ENCODE measurements around the gene PLEKHG2.
A peak's percentile ranks its signal among the peaks of the same experiment; 100 is the strongest.

PLEKHG2 gene

GRCh38 chr19:39422020-39422419, 9.6 kb downstream of the PLEKHG2 start:
- no peak for DNase-seq

- DNase-seq, result no peak
Observed at GRCh38 chr19:39423258-39424086, 11.0 kb downstream of the PLEKHG2 start.

GRCh38 chr19:39424934-39425333, 12.5 kb downstream of the PLEKHG2 start:
- DNase-seq, result no peak

- DNase-seq, result no peak
Observed at GRCh38 chr19:39425744-39426143, 13.3 kb downstream of the PLEKHG2 start.

DNA sequence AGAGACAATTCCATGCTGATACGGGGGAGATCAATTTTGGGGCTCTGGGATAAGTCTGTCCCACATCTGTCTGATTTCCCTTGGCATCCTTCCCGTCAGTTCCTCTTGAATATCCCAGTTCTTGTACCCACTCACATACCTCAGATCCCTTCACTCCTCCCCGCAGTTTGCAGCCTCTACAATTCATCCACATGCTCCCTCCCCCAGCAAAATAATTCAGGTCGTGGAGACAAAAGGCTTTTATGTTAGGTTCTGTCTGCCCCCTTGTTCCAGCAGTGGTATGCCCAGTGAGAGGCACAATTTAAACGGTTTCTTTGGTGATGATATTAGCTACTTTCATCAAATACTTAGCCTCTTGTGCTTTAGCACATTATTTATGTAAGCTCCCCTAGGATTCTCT, 13.7 kb downstream of the PLEKHG2 start:
- no peak for DNase-seq

GRCh38 chr19:39427707-39428106, 15.2 kb downstream of the PLEKHG2 start:
- no peak for DNase-seq

- no peak for DNase-seq
Observed at GRCh38 chr19:39428283-39429112, 16.0 kb downstream of the PLEKHG2 start.

GRCh38 chr19:39430675-39431593, 18.5 kb downstream of the PLEKHG2 start:
- peak; percentile 89 for DNase-seq

DNA sequence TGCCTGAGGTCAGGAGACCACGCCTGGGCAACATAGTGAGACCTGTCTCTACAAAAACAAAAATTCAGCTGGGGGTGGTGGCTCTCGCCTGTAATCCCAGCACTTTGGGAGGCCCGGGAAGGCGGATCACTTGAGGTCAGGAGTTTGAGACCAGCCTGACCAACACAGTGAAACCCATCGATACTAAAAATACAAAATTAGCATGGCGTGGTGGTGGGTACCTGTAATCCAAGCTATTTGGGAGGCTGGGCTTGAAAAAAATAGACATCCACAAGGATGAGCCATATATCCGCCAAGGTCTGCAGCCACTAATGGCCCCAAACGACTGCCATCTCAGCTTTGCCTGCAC, 20.2 kb downstream of the PLEKHG2 start:
- no peak for DNase-seq

GRCh38 chr19:39433480-39434079, 21.1 kb downstream of the PLEKHG2 start:
- no peak for DNase-seq

DNA sequence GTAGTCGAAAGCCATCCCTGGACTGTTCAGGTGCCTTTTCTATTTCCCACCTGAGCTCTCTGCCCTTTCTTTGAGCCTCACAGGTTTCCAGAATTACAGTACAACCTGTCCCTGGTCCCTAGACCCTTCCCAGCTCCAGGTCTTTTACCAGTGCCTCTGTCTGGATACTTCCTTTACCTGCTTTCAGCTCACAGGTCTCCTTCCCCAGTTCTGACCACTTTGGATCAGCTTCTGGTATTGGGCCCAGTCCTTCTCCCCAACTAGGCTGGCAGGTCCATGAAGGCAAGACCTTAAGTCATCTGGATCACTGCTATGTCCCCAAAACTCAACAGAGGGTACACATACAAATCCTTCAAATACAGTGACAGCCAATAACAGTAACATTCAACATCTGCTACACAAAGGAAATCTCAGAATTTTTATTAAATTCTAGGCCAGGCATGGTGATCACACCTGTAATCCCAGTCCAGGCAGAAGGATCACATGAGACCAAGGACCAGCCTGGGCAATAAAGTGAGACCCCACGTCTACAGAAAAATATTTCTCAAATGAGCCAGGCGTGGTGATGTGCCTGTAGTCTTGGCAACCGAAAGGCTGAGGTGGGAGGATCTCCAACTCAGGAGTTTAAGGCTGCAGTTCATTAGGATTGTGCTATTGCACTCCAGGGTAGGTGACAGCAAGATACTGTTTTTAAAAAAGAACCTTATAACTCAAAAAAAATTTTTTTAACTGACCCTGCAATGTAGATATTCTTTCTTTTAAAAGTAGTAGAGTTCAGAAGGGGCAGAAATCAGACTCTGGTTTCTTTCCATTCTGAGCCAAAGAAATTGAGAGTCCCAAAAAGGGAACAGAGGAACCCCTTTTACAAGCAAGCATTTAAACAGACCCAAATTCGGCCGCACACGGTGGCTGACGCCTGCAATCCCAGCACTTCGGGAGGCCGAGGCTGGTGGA, 21.9 kb downstream of the PLEKHG2 start:
- DNase-seq, result no peak

GRCh38 chr19:39435499-39436349, 23.3 kb downstream of the PLEKHG2 start, which contains the start of gene RPS16:
Gene RPS16, minus strand, starts transcription at chr19:39435949. Its CDS starts 54 bp downstream, at chr19:39435895.
- peak; percentile 99 for DNase-seq

GRCh38 chr19:39436350-39436716, 23.9 kb downstream of the PLEKHG2 start:
- DNase-seq, result no peak

- DNase-seq, result no peak
Observed at GRCh38 chr19:39438270-39438934, 25.9 kb downstream of the PLEKHG2 start.

GRCh38 chr19:39444598-39445195, 32.2 kb downstream of the PLEKHG2 start:
- DNase-seq, result no peak

DNA sequence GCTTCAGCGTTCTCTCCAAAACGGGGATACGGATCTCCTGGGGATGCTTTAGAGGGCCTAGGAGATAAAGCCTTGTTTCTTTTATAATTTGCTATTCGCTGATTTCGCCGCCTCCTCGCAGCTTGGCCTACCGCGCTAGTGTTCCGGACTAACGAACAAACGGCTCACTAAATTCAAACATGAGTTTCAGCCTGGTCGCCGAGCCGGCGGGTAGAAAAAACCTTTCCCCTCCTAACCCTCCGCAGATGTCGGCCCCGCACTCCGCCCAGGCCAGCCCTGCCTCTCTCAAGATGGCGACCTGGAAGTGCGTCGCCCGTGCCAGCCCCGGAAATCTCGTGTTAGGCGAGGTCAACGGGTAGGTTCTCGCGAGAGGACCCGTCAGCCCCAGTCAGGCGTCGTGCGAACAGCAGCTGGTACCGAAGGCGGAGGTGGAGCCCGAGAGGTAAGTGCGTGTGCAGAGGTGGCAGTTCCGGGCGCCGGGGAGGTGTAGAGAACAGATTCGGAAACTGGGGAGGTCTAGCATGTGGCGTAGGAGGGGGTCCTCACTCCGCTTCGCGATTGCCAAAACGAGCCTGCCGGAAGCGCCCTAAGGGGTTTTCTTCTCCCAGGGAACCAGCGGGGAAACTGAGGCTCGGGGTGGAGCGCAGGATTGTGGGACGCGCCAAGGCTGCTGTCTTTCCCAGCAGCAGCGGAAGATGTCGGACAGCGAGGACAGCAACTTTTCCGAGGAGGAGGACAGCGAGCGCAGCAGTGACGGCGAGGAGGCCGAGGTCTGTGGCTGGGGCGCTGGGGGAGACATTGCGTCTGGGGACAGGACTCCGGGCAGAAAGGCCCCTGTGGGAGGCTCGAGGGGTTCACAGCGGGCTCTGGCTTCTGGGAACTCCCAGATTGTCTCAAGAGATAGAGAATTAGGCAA, 33.0 kb downstream of the PLEKHG2 start, which contains the start of gene SUPT5H:
Gene SUPT5H (plus strand): TSS at position 387 of the 916 bp plus-strand sequence. CDS start 309 bp downstream, at position 696.
- DNase-seq, result peak; percentile 99

DNA sequence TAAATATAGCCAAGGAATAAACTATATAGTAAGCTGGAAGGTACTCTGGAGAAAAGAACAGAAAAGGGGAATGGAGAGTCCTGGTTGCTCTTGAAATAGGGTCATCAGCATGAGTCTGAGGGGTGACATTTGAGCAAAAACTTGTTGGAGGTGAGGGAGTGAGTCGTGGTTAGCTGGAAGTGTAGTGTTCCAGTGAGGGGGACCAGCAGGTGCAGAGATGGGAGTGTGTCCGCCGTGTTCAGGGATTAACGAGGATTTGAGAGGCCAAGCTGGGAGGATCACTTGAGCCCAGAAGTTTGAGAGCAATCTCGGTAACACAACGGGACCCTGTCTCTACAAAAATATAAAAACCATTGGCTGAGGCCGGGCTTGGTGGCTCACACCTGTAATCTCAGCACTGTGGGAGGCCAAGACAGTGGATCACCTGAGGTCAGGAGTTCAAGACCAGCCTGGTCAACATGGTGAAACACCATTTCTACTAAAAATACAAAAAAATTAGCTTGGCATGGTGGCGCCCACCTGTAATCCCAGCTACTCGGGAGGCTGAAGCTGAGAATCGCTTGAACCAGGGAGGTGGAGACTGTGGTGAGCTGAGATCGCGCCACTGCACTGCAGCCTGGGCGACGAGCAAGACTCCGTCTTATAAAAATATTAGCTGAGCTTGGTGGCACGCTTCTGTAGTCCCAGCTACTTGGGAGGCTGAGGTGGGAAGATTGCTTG, 34.1 kb downstream of the PLEKHG2 start:
- DNase-seq, result no peak

All from CD4-positive, alpha-beta T cell treated with Interleukin-15 for 1 hour (primary cell).